Heart right ventricle (tissue), 16 donors: Measurements from ENCODE around the gene LDB2. TPM values are rescaled to one million over a fixed set of nuclear protein-coding genes. Genes with fewer than 3 reads are reported as not detected.

Source experiments
- ATAC-seq, 8 donors: fragments of 200-7000 bp; cut with Tn5 transposase; one replicate each; pipeline ENCODE4 v1.9.1; 2020; ENCODE audit warnings: mild to moderate bottlenecking in 8 of 8, moderate library complexity in 8 of 8, moderate number of reproducible peaks in 1 of 8
- DNase-seq, 2 donors: peaks; one replicate each; pipeline ENCODE4 v3.0.0-alpha.2; 2020
- H3K27ac ChIP-seq, 10 donors: fragments of 200-600 bp; sonication (generic) in 2 of 10; one replicate each; pipeline versions ENCODE4 v1.5.0 to v1.8.0; 2020 to 2022; ENCODE audit warnings: mild to moderate bottlenecking in 3 of 10
- H3K27me3 ChIP-seq, 7 donors: fragments of 200-600 bp; one replicate each; pipeline ENCODE4 v1.8.0; 2021 to 2022; ENCODE audit warnings: mild to moderate bottlenecking in 2 of 7
- H3K36me3 ChIP-seq, 9 donors: fragments of 200-600 bp; sonication (generic) in 1 of 9; one replicate each; pipeline versions ENCODE4 v1.5.0 to v1.8.0; 2020 to 2022; ENCODE audit warnings: mild to moderate bottlenecking in 2 of 9
- H3K4me1 ChIP-seq, 9 donors: fragments of 200-600 bp; sonication (generic) in 1 of 9; one replicate each; pipeline versions ENCODE4 v1.5.0 to v1.8.0; 2020 to 2022; ENCODE audit warnings: mild to moderate bottlenecking in 4 of 9
- H3K4me3 ChIP-seq, 10 donors: fragments of 200-600 bp; sonication (generic) in 2 of 10; one replicate each; pipeline versions ENCODE4 v1.5.0 to v1.8.0; 2020 to 2022; ENCODE audit warnings: mild to moderate bottlenecking in 7 of 10, moderate library complexity in 2 of 10
- H3K9me3 ChIP-seq, 11 donors: fragments of 200-600 bp in 10 of 11; sonication (generic) in 2 of 11; one replicate each; pipeline versions ENCODE4 v1.5.0 to v1.8.0; 2013 to 2022; ENCODE audit warnings: mild to moderate bottlenecking in 2 of 11, control low read depth in 1 of 11, moderate library complexity in 1 of 11
- CTCF ChIP-seq, 9 donors: fragments of 200-600 bp; sonication (generic) in 2 of 9; IDR thresholded peaks; one replicate each; pipeline versions ENCODE4 v1.5.0 to v1.8.0; 2021 to 2022; ENCODE audit warnings: antibody characterized with exemption in 9 of 9, mild to moderate bottlenecking in 5 of 9, moderate library complexity in 1 of 9
- WGBS, 2 donors: extraction: QIAGEN DNeasy Blood & Tissue Kit; methylation state at CpG; one replicate each; pipeline ENCODE4 v1.1.7; 2013; ENCODE audit warnings: inconsistent platforms in 1 of 2; 5-methylcytosine and 5-hydroxymethylcytosine counted together
- intact Hi-C, 10 donors: fragments of 100-400 bp; cut with DNase I; formaldehyde crosslinking; loops; one replicate each; pipeline versions ENCODE4 v1.11.1 to v1.14.2; 2022
- polyA plus RNA-seq, 2 donors: library from polyadenylated mRNA; stranded (reverse); fragments of 200-250 nt; gene quantifications; one replicate each; pipeline ENCODE4 v1.2.3, GENCODE V29; 2013
- total RNA-seq, 10 donors: library from RNA; stranded (reverse); fragmentation: NEBNext Ultra II Directional in 3 of 10; extraction: Animal tissue kit (Norgen Biotek cat#: 25700) in 3 of 10; gene quantifications; one replicate each; pipeline versions ENCODE4 v1.2.1 to v1.2.4, GENCODE V29; 2021 to 2023
- donor health status: Arrhythmogenic right ventricular cardiomyopathy.
- donor health status: ischemic (EF 13 %, LVEDD 7.1; RV severe dilation, severe dysfunction).
- donor health status: healthy with polysubstance abuse.
- donor health status: DM: no; HTN: yes; CAD: no.
- donor health status: DM: no; HTN: no; CAD: no.
- donor health status: ischemic (EF 25% LVEDD 6.9; RV normal size, moderate dysfunction).
- donor health status: ischemic (EF 25% LVEDD 5.7; RV mildly dilated, moderate dysfunction).
- donor health status: healthy.
- donor health status: DM: yes; HTN: yes; CAD: no.
- donor health status: Ischemic cardiomyopathy.
- donor health status: ischemic (EF 35%, LVEDD 5.7; RV mildly dilated, moderate dysfunction).
- donor health status: nonischemic (EF 11% LVEDD 7.7; RV severe dilation, severe dysfunction).
- donor health status: DM: yes; HTN: yes; CAD: no.
- donor health status: PGD.
- donor health status: ischemic (EF 29% LVEDD 5.4; RV normal size, mild dysfunction).
- donor health status: nonischemic (EF 23%, LVEDD 6.1; RV moderate dilation, normal function).

LDB2 gene
- total and polyA plus RNA-seq, 12 donors: 14.5 to 43.3 (median 23.5) TPM

DNA sequence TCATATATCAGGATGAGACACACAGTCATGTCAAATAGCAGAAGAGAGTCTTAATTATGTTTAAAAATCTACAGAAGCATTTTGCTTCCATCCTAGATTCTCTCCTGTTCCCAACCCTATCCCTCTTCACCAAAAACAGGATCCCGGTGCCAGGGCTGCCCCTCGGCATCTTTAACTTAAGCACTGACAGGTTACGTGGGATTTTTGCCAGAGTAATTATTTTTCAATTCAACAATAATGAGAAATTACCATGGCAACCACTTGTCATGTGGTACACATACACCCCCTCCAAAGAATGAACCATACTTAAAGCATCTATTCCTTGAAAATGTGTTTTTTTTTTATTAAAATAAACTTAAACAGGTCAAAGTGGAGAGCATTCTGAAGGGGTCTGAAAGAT is 130.6 kb downstream of the LDB2 start:
- intact Hi-C loops: no loop called here
- ATAC-seq: no peak
- H3K27me3 ChIP-seq: no peaks in the 10 kb centered on the region

GRCh38 chr4:16767251-16767650 is 131.2 kb downstream of the LDB2 start:
- Histone ChIP-seq H3K27me3 (no peaks in the 10 kb centered on the region), H3K36me3 (no peaks in the 10 kb centered on the region), H3K4me3 (no peak overlapping the region), H3K9me3 (no peaks in the 10 kb centered on the region), H3K4me1 (peaks cover 0 to 24% (median 0%) of the 10 kb centered on the region in 9 donors), H3K27ac (no peak overlapping the region)
- WGBS, 2 donors: 86 to 90% methylated on average over 5 of the region's 5 CpGs
- intact Hi-C loops: no loop called here
- DNase-seq (no peak), ATAC-seq (no peak)
- no peak for TF ChIP-seq CTCF (IDR thresholded peaks at IDR 0.05)

More for the DNA sequence above, 130.6 kb downstream of the LDB2 start:
- H3K27ac ChIP-seq: no peak overlapping the region
- H3K4me3 ChIP-seq: no peak overlapping the region
- 90 to 91% methylated on average over 3 of the region's 3 CpGs for WGBS, 2 donors
- H3K4me1 ChIP-seq: peaks cover 0 to 26% (median 0%) of the 10 kb centered on the region in 9 donors
- TF ChIP-seq CTCF (IDR thresholded peaks at IDR 0.05): no peak
- H3K36me3 ChIP-seq: no peaks in the 10 kb centered on the region
- DNase-seq: no peak
- no peaks in the 10 kb centered on the region for H3K9me3 ChIP-seq

DNA sequence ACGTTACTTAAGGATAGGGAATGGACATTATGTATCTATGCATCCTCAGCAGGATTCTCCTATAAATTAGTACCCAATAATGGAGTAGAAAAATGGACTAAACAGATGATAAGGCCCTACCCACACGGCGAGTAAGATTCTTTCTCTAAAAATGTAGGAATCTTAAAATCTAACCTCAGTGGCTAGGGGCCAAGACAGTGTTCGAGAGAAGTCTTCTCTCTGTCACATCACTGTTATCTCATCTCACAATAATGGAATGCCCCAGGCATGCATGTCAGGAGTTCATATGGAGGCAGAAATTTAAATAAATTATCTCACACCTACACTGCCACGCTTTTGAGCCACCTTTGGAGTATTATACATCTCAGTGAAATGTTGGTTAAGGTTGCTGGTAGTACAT is 132.9 kb downstream of the LDB2 start:
- no peak overlapping the region for H3K4me3 ChIP-seq
- intact Hi-C loops: no loop called here
- no peak overlapping the region for H3K27ac ChIP-seq
- ATAC-seq (no peak), DNase-seq (no peak)
- no peak for TF ChIP-seq CTCF (IDR thresholded peaks at IDR 0.05)
- peaks cover 0 to 14% (median 4%) of the 10 kb centered on the region in 9 donors for H3K4me1 ChIP-seq
- no peaks in the 10 kb centered on the region for H3K9me3 ChIP-seq
- WGBS, 2 donors: 79 to 89% methylated on average over 5 of the region's 5 CpGs
- H3K36me3 ChIP-seq: no peaks in the 10 kb centered on the region
- H3K27me3 ChIP-seq: no peaks in the 10 kb centered on the region

GRCh38 chr4:16764622-16765021 is 133.8 kb downstream of the LDB2 start:
- intact Hi-C loops: no loop called here
- H3K27me3 ChIP-seq: no peaks in the 10 kb centered on the region
- peaks cover 0 to 17% (median 10%) of the 10 kb centered on the region in 9 donors for H3K4me1 ChIP-seq
- ATAC-seq (no peak), DNase-seq (no peak)
- 72 to 77% methylated on average over 6 of the region's 6 CpGs for WGBS, 2 donors
- peak in 6 of 9 donors; percentile 13 to 46 (median 24) for TF ChIP-seq CTCF (IDR thresholded peaks at IDR 0.05)
- H3K4me3 ChIP-seq: no peak overlapping the region
- H3K9me3 ChIP-seq: no peaks in the 10 kb centered on the region
- no peaks in the 10 kb centered on the region for H3K36me3 ChIP-seq
- no peak overlapping the region for H3K27ac ChIP-seq
